ENCODE measurements around the gene DFFA. TPM values are rescaled to one million over a fixed set of nuclear protein-coding genes. Genes with fewer than 3 reads are reported as not detected.

DFFA gene
- total and polyA plus RNA-seq, 4 donors, result 10.6 to 20.0 (median 14.3) TPM

DNA sequence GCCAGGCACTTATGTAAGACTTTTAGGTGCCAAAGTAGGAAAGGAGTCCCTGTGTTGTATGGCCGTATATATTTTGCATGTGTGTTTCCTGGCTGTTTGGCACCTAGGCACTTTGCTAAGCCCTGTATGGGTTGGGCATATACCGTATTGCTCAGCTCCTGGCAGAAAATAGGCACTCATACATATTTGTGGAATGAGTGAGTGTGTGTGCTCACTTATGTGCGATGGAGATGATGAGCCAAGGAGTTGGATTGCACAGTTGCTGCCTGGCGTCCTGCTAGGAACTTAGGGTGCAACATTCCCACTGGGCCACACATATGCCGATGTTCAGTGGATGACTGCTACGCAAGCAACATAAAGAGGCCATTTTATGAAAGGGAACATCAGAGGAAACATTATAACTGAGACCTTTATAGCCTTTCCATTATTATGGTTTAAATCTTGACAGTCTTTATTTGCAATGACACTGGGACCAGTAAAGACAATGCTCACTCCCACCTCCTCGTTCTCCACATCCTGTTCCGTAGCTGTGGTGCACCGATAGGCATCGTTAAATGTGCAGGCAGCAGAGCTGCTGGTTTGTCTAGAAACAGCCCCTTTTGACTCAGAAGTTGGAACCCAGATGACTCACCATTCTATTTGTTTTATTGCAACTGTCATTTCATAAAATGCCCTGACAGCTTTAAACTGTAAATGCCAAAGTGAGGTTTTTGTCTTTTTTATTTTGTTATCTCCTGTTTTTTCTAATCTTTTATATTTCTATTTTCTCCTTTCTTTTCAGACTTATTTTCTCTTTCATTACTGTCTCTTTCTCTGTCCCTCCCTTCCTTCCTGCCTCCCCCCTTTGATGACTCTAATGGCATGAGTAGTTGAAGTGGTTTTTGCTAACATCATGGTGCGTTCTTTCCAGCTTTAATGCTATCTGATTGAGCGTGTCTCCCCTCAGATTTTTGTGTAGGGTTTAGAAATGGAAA lies 38.5 kb upstream of the DFFA start:
- TF ChIP-seq SP1 (IDR thresholded peaks at IDR 0.05) (no peak), JUND (IDR thresholded peaks at IDR 0.05) (peak in 1 of 2 donors; percentile 11)
- peak overlapping the region; percentile 38 to 78 for H3K27ac ChIP-seq (ENCODE audit: low read depth in 1 of 2, low read length in 2 of 2)
- no peaks in the 10 kb centered on the region for H3K27me3 ChIP-seq (ENCODE audit: control insufficient read depth in 4 of 4, insufficient read depth in 4 of 4, low read length in 3 of 4)
- DNase-seq (ENCODE audit: low spot score), result no peak
- H3K9me3 ChIP-seq (ENCODE audit: control insufficient read depth in 4 of 4, low read length in 3 of 4), result no peaks in the 10 kb centered on the region
- no peaks in the 10 kb centered on the region for H3K36me3 ChIP-seq (ENCODE audit: control insufficient read depth in 4 of 4, insufficient read depth in 3 of 4, low read depth in 1 of 4, low read length in 3 of 4)
- no peak overlapping the region for H3K4me3 ChIP-seq (ENCODE audit: low read depth in 1 of 3, low read length in 3 of 3)
- H3K4me1 ChIP-seq (ENCODE audit: control insufficient read depth in 4 of 4, insufficient read depth in 4 of 4, low read length in 3 of 4), result peaks cover 17 to 67% (median 49%) of the 10 kb centered on the region in 4 donors
- no peak overlapping the region for H3K9ac ChIP-seq (ENCODE audit: low read depth in 1 of 2, low read length in 2 of 2)
- 61% methylated on average over 12 of the region's 12 CpGs for WGBS

DNA sequence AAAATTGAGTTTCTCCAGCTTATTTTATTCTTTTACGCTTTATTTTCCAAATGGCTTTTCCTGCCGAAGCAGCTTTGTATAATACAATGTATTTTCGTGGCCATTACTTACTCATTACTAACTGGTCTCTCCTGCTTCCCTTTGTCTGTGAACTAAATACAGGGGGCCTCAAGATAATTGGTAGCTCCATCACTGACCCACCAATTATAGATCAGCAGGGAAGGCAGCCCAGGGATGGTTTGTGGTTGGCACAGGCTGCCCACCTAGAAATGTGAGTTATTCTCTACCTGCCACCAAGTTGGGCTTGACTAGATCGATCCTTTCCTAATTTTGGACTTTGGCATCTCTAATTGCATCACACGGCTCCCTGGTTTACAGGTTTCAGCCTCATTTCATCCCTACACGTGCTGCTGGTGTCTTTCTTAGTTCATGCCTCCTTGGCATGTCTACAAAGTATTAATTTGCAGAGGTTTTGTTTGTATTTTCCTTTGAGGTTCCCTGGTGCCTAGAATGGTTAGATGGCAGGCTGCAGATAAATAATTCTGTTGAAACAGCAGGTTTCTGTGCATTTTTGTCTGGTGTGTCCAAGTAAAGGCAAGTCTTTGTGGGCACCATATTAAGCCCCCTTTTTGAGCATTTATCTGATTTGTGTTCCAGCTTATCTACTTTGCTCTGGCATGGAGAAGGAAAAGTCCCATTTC lies 37.6 kb upstream of the DFFA start:
- H3K36me3 ChIP-seq (ENCODE audit: control insufficient read depth in 4 of 4, insufficient read depth in 3 of 4, low read depth in 1 of 4, low read length in 3 of 4), result no peaks in the 10 kb centered on the region
- peak overlapping the region; percentile 38 to 78 for H3K27ac ChIP-seq (ENCODE audit: low read depth in 1 of 2, low read length in 2 of 2)
- H3K9ac ChIP-seq (ENCODE audit: low read depth in 1 of 2, low read length in 2 of 2), result no peak overlapping the region
- TF ChIP-seq EGR1 (IDR thresholded peaks at IDR 0.05; ENCODE audit: low read depth in 2 of 2) (no peak), RXRA (IDR thresholded peaks at IDR 0.05) (peak; percentile 91 to 93), TAF1 (conservative IDR thresholded peaks at IDR 0.05) (no peak), NR2F2 (IDR thresholded peaks at IDR 0.05) (peak; percentile 17), JUND (IDR thresholded peaks at IDR 0.05) (peak; percentile 64 to 77), HNF4A (conservative IDR thresholded peaks at IDR 0.05) (peak; percentile 97), RAD21 (IDR thresholded peaks at IDR 0.05) (peak; percentile 42 to 52), GABPA (IDR thresholded peaks at IDR 0.05 in 1 of 2, conservative IDR thresholded peaks at IDR 0.05 in 1 of 2) (no peak), SP1 (IDR thresholded peaks at IDR 0.05) (peak; percentile 52), HNF4G (IDR thresholded peaks at IDR 0.05) (peak; percentile 87), FOXA2 (IDR thresholded peaks at IDR 0.05) (no peak), FOXA1 (IDR thresholded peaks at IDR 0.05) (no peak), YY1 (IDR thresholded peaks at IDR 0.05) (peak; percentile 74)
- TF ChIP-seq, protein P1, sequence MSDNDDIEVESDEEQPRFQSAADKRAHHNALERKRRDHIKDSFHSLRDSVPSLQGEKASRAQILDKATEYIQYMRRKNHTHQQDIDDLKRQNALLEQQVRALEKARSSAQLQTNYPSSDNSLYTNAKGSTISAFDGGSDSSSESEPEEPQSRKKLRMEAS (IDR thresholded peaks at IDR 0.05), result peak; percentile 91
- TF ChIP-seq, protein P2, sequence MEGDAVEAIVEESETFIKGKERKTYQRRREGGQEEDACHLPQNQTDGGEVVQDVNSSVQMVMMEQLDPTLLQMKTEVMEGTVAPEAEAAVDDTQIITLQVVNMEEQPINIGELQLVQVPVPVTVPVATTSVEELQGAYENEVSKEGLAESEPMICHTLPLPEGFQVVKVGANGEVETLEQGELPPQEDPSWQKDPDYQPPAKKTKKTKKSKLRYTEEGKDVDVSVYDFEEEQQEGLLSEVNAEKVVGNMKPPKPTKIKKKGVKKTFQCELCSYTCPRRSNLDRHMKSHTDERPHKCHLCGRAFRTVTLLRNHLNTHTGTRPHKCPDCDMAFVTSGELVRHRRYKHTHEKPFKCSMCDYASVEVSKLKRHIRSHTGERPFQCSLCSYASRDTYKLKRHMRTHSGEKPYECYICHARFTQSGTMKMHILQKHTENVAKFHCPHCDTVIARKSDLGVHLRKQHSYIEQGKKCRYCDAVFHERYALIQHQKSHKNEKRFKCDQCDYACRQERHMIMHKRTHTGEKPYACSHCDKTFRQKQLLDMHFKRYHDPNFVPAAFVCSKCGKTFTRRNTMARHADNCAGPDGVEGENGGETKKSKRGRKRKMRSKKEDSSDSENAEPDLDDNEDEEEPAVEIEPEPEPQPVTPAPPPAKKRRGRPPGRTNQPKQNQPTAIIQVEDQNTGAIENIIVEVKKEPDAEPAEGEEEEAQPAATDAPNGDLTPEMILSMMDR (IDR thresholded peaks at IDR 0.05; ENCODE audit: low read depth, low read length, missing input control), result no peak
- TF ChIP-seq, protein P3, sequence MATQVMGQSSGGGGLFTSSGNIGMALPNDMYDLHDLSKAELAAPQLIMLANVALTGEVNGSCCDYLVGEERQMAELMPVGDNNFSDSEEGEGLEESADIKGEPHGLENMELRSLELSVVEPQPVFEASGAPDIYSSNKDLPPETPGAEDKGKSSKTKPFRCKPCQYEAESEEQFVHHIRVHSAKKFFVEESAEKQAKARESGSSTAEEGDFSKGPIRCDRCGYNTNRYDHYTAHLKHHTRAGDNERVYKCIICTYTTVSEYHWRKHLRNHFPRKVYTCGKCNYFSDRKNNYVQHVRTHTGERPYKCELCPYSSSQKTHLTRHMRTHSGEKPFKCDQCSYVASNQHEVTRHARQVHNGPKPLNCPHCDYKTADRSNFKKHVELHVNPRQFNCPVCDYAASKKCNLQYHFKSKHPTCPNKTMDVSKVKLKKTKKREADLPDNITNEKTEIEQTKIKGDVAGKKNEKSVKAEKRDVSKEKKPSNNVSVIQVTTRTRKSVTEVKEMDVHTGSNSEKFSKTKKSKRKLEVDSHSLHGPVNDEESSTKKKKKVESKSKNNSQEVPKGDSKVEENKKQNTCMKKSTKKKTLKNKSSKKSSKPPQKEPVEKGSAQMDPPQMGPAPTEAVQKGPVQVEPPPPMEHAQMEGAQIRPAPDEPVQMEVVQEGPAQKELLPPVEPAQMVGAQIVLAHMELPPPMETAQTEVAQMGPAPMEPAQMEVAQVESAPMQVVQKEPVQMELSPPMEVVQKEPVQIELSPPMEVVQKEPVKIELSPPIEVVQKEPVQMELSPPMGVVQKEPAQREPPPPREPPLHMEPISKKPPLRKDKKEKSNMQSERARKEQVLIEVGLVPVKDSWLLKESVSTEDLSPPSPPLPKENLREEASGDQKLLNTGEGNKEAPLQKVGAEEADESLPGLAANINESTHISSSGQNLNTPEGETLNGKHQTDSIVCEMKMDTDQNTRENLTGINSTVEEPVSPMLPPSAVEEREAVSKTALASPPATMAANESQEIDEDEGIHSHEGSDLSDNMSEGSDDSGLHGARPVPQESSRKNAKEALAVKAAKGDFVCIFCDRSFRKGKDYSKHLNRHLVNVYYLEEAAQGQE (IDR thresholded peaks at IDR 0.05), result peak; percentile 22
- TF ChIP-seq, protein P4, sequence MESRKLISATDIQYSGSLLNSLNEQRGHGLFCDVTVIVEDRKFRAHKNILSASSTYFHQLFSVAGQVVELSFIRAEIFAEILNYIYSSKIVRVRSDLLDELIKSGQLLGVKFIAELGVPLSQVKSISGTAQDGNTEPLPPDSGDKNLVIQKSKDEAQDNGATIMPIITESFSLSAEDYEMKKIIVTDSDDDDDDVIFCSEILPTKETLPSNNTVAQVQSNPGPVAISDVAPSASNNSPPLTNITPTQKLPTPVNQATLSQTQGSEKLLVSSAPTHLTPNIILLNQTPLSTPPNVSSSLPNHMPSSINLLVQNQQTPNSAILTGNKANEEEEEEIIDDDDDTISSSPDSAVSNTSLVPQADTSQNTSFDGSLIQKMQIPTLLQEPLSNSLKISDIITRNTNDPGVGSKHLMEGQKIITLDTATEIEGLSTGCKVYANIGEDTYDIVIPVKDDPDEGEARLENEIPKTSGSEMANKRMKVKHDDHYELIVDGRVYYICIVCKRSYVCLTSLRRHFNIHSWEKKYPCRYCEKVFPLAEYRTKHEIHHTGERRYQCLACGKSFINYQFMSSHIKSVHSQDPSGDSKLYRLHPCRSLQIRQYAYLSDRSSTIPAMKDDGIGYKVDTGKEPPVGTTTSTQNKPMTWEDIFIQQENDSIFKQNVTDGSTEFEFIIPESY (IDR thresholded peaks at IDR 0.05), result peak; percentile 58
- TF ChIP-seq, protein P5, sequence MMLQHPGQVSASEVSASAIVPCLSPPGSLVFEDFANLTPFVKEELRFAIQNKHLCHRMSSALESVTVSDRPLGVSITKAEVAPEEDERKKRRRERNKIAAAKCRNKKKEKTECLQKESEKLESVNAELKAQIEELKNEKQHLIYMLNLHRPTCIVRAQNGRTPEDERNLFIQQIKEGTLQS (IDR thresholded peaks at IDR 0.05), result peak; percentile 87
- DNase-seq (ENCODE audit: low spot score), result no peak
- peaks cover 14 to 64% (median 49%) of the 10 kb centered on the region in 4 donors for H3K4me1 ChIP-seq (ENCODE audit: control insufficient read depth in 4 of 4, insufficient read depth in 4 of 4, low read length in 3 of 4)
- WGBS, result 45% methylated on average over 6 of the region's 6 CpGs
- no peak overlapping the region for H3K4me3 ChIP-seq (ENCODE audit: low read depth in 1 of 3, low read length in 3 of 3)
- no peaks in the 10 kb centered on the region for H3K27me3 ChIP-seq (ENCODE audit: control insufficient read depth in 4 of 4, insufficient read depth in 4 of 4, low read length in 3 of 4)
- H3K9me3 ChIP-seq (ENCODE audit: control insufficient read depth in 4 of 4, low read length in 3 of 4), result no peaks in the 10 kb centered on the region
